Mucosa of descending colon (tissue), 3 donors: ENCODE results near the gene TCF7L2. TPM values are rescaled to one million over a fixed set of nuclear protein-coding genes. Genes with fewer than 3 reads are reported as not detected.

ENCODE experiments used
- ATAC-seq: fragments of 200-7000 bp; cut with Tn5 transposase; one replicate; pipeline ENCODE4 v1.9.1; 2020; ENCODE audit warnings: mild to moderate bottlenecking, moderate library complexity
- DNase-seq, 3 donors: peaks; one replicate each; pipeline ENCODE4 v3.0.0-alpha.2; 2020
- H3K36me3 ChIP-seq: fragments of 200-600 bp; one replicate; pipeline ENCODE4 v1.8.0; 2021; ENCODE audit warnings: low read depth, mild to moderate bottlenecking
- H3K4me1 ChIP-seq: fragments of 200-600 bp; one replicate; pipeline ENCODE4 v1.8.0; 2021; ENCODE audit warnings: low read depth, mild to moderate bottlenecking
- H3K4me3 ChIP-seq: fragments of 200-600 bp; one replicate; pipeline ENCODE4 v1.8.0; 2021; ENCODE audit warnings: mild to moderate bottlenecking
- H3K9me3 ChIP-seq: fragments of 200-600 bp; one replicate; pipeline ENCODE4 v1.8.0; 2021; ENCODE audit warnings: mild to moderate bottlenecking
- CTCF ChIP-seq: fragments of 200-600 bp; IDR thresholded peaks from one replicate; pipeline ENCODE4 v1.8.0; 2022; ENCODE audit warnings: antibody characterized with exemption, mild to moderate bottlenecking
- intact Hi-C, 2 donors: fragments of 100-400 bp; cut with DNase I in 1 of 2; cut with micrococcal nuclease in 1 of 2; formaldehyde crosslinking; loops; one replicate each; pipeline versions ENCODE4 v1.11.0 to v1.11.1; 2022; cut with DNase I, micrococcal nuclease
- total RNA-seq, 3 donors: library from RNA; stranded (reverse); fragmentation: NEBNext Ultra II Directional in 2 of 3; extraction: Animal tissue kit (Norgen Biotek cat#: 25700) in 2 of 3; gene quantifications; one replicate each; pipeline versions ENCODE4 v1.2.1 to v1.2.4, GENCODE V29; 2021 to 2023
- donor health status: DM: no; HTN: no; CAD: no; lungs with moderate emphysema.
- donor health status: DM: no; HTN: no; CAD: no.
- donor health status: DM: no; HTN: yes; CAD: no.

TCF7L2 gene
- total RNA-seq, 3 donors from 2014 or later, result 99.6 to 182 (median 102) TPM

- Histone ChIP-seq H3K4me3 (no peak overlapping the region), H3K4me1 (no peaks in the 10 kb centered on the region), H3K36me3 (no peaks in the 10 kb centered on the region), H3K9me3 (no peaks in the 10 kb centered on the region)
- DNase-seq, result no peak
- ATAC-seq, result no peak
- TF ChIP-seq CTCF, result no peak
- intact Hi-C loops, result no loop called here
Observed at GRCh38 chr10:112927980-112928379, 22.1 kb upstream of the TCF7L2 start.

- no peak overlapping the region for H3K4me3 ChIP-seq
- no peaks in the 10 kb centered on the region for H3K36me3 ChIP-seq
- H3K4me1 ChIP-seq, result no peaks in the 10 kb centered on the region
- H3K9me3 ChIP-seq, result no peaks in the 10 kb centered on the region
- ATAC-seq (no peak), DNase-seq (no peak)
- intact Hi-C loops, result no loop called here
- TF ChIP-seq CTCF, result no peak
Observed at GRCh38 chr10:112932658-112933057, 17.4 kb upstream of the TCF7L2 start.

- intact Hi-C loops, result no loop called here
- no peak for DNase-seq
- TF ChIP-seq CTCF, result no peak
- Histone ChIP-seq H3K4me3 (no peak overlapping the region), H3K36me3 (no peaks in the 10 kb centered on the region), H3K9me3 (no peaks in the 10 kb centered on the region), H3K4me1 (no peaks in the 10 kb centered on the region)
- peak; percentile 59 for ATAC-seq
Observed at GRCh38 chr10:112934193-112934592, 15.9 kb upstream of the TCF7L2 start.

GRCh38 chr10:112938808-112939482 is 11.1 kb upstream of the TCF7L2 start:
- ATAC-seq (peak; percentile 31), DNase-seq (no peak)
- no peak for TF ChIP-seq CTCF
- Histone ChIP-seq H3K36me3 (no peaks in the 10 kb centered on the region), H3K4me3 (no peak overlapping the region), H3K4me1 (no peaks in the 10 kb centered on the region), H3K9me3 (no peaks in the 10 kb centered on the region)
- intact Hi-C loops, result no loop called here

GRCh38 chr10:112945811-112946210 is 4.2 kb upstream of the TCF7L2 start:
- Histone ChIP-seq H3K9me3 (no peaks in the 10 kb centered on the region), H3K36me3 (no peaks in the 10 kb centered on the region), H3K4me3 (no peak overlapping the region), H3K4me1 (peaks cover 20% of the 10 kb centered on the region)
- ATAC-seq (peak; percentile 32), DNase-seq (peak in 1 of 3 donors; percentile 39)
- no peak for TF ChIP-seq CTCF
- intact Hi-C loops, result no loop called here

GRCh38 chr10:112946649-112947048 is 3.4 kb upstream of the TCF7L2 start:
- TF ChIP-seq CTCF, result no peak
- Histone ChIP-seq H3K4me1 (peaks cover 20% of the 10 kb centered on the region), H3K36me3 (no peaks in the 10 kb centered on the region), H3K9me3 (no peaks in the 10 kb centered on the region), H3K4me3 (no peak overlapping the region)
- DNase-seq (peak in 2 of 3 donors; percentile 43 to 53), ATAC-seq (no peak)
- intact Hi-C loops, result no loop called here
